CD14-positive monocyte (primary cell): ENCODE measurements around the gene CLEC4A. TPM values are rescaled to one million over a fixed set of nuclear protein-coding genes. Genes with fewer than 3 reads are reported as not detected.

ENCODE experiments used
- DNase-seq, 3 donors: peaks; one replicate each; pipeline ENCODE4 v3.0.0-alpha.2; 2011 to 2022
- H2AFZ ChIP-seq: 2 replicates; pipeline ENCODE4 v1.6.0; 2012; ENCODE audit warnings: mild to moderate bottlenecking, low read depth, low read length, inconsistent platforms; ENCODE audit not compliant: insufficient read depth, poor library complexity, severe bottlenecking
- H3K27ac ChIP-seq, 2 donors: 1 replicate in 1 of 2; 2 replicates in 1 of 2; pipeline ENCODE4 v1.5.1; 2012 to 2013; ENCODE audit warnings: low read length in 2 of 2, control low read depth in 1 of 2, inconsistent platforms in 1 of 2, low read depth in 1 of 2, mild to moderate bottlenecking in 1 of 2
- H3K27me3 ChIP-seq, 2 donors: one replicate each; pipeline versions ENCODE4 v1.6.0 to v1.6.1; 2011 to 2013; ENCODE audit warnings: low read length in 2 of 2; ENCODE audit not compliant: control insufficient read depth in 2 of 2, insufficient read depth in 2 of 2
- H3K36me3 ChIP-seq, 2 donors: replicated peaks in 1 of 2; 1 replicate in 1 of 2; 2 replicates in 1 of 2; pipeline versions ENCODE4 v1.5.1 to v1.6.1; 2012 to 2013; ENCODE audit warnings: low read length in 2 of 2, control low read depth in 1 of 2, inconsistent platforms in 1 of 2, mild to moderate bottlenecking in 1 of 2; ENCODE audit not compliant: insufficient read depth in 2 of 2, control insufficient read depth in 1 of 2
- H3K4me1 ChIP-seq, 2 donors: 1 replicate in 1 of 2; 2 replicates in 1 of 2; pipeline versions ENCODE4 v1.5.1 to v1.6.1; 2012 to 2013; ENCODE audit warnings: low read length in 2 of 2, control low read depth in 1 of 2, inconsistent platforms in 1 of 2, mild to moderate bottlenecking in 1 of 2, moderate library complexity in 1 of 2; ENCODE audit not compliant: insufficient read depth in 2 of 2, control insufficient read depth in 1 of 2
- H3K4me2 ChIP-seq: replicated peaks from 2 replicates; pipeline ENCODE3; 2012; ENCODE audit warnings: low read length, moderate library complexity, mild to moderate bottlenecking; ENCODE audit not compliant: poor library complexity, severe bottlenecking; ENCODE audit errors: extremely low read depth
- H3K4me3 ChIP-seq, 3 experiments: fragments of 200-600 bp in 1 of 3; sonication (generic) in 1 of 3; replicated peaks in 1 of 3; 1 replicate in 2 of 3; 2 replicates in 1 of 3; pipeline ENCODE4 v1.5.1; 2011 to 2013; ENCODE audit warnings: low read length in 3 of 3, mild to moderate bottlenecking in 3 of 3, control low read depth in 2 of 3, low read depth in 2 of 3, inconsistent platforms in 1 of 3, moderate library complexity in 1 of 3
- H3K79me2 ChIP-seq: 2 replicates; pipeline ENCODE4 v1.6.0; 2012; ENCODE audit warnings: mild to moderate bottlenecking, control low read depth, inconsistent platforms, low read length, moderate library complexity; ENCODE audit not compliant: insufficient read depth
- H3K9ac ChIP-seq: 2 replicates; pipeline ENCODE4 v1.6.0; 2017; ENCODE audit warnings: low read length, mild to moderate bottlenecking; ENCODE audit not compliant: insufficient read depth, poor library complexity, severe bottlenecking
- H3K9me3 ChIP-seq, 2 donors: replicated peaks in 1 of 2; 1 replicate in 1 of 2; 2 replicates in 1 of 2; pipeline versions ENCODE4 v1.5.1 to v1.6.1; 2012 to 2013; ENCODE audit warnings: low read length in 2 of 2, control low read depth in 1 of 2; ENCODE audit not compliant: control insufficient read depth in 1 of 2, insufficient read depth in 1 of 2
- H4K20me1 ChIP-seq: 2 replicates; pipeline ENCODE4 v1.6.0; 2012; ENCODE audit warnings: mild to moderate bottlenecking, low read length, control low read depth, moderate library complexity; ENCODE audit not compliant: insufficient read depth
- H3K27ac Mint-ChIP-seq, 7 donors: one replicate each; pipeline ENCODE4 v1.8.0; 2020; ENCODE audit warnings: mild to moderate bottlenecking in 7 of 7, mixed read lengths in 7 of 7, moderate library complexity in 6 of 7, inconsistent platforms in 2 of 7
- H3K27me3 Mint-ChIP-seq, 3 donors: one replicate each; pipeline ENCODE4 v1.8.0; 2021 to 2022; ENCODE audit warnings: low read depth in 3 of 3, mild to moderate bottlenecking in 3 of 3, mixed read lengths in 3 of 3, moderate library complexity in 3 of 3, inconsistent platforms in 1 of 3
- H3K36me3 Mint-ChIP-seq, 2 donors: one replicate each; pipeline ENCODE4 v1.8.0; 2020; ENCODE audit warnings: mixed read lengths in 2 of 2, inconsistent platforms in 1 of 2, mild to moderate bottlenecking in 1 of 2
- H3K4me1 Mint-ChIP-seq: one replicate; pipeline ENCODE4 v1.8.0; 2020; ENCODE audit warnings: mild to moderate bottlenecking, mixed read lengths
- H3K4me3 Mint-ChIP-seq, 2 donors: one replicate each; pipeline ENCODE4 v1.8.0; 2020; ENCODE audit warnings: mild to moderate bottlenecking in 2 of 2, mixed read lengths in 2 of 2, moderate library complexity in 1 of 2
- H3K9me3 Mint-ChIP-seq, 7 donors: one replicate each; pipeline ENCODE4 v1.8.0; 2020 to 2022; ENCODE audit warnings: mixed read lengths in 7 of 7, mild to moderate bottlenecking in 6 of 7, moderate library complexity in 6 of 7, inconsistent platforms in 2 of 7
- WGBS: methylation state at CpG from one replicate; pipeline ENCODE4 v1.1.5; 2013; ENCODE audit warnings: missing lambda C conversion rate; ENCODE audit not compliant: insufficient coverage; 5-methylcytosine and 5-hydroxymethylcytosine counted together
- intact Hi-C, 2 donors: fragments of 100-400 bp; cut with micrococcal nuclease; formaldehyde crosslinking; loops; one replicate each; pipeline versions ENCODE4 v1.15.0 to v1.15.1; 2023
- polyA plus RNA-seq, 3 donors: library from polyadenylated mRNA; depleted of rRNA in 1 of 3; unstranded in 2 of 3; stranded (reverse) in 1 of 3; fragments of 300-500 nt in 2 of 3; fragments of >200 nt in 1 of 3; fragmentation: Illumina TruSeq in 2 of 3; gene quantifications; 1 replicate in 2 of 3; 2 replicates in 1 of 3; pipeline ENCODE4 v1.2.3, GENCODE V29; 2012 to 2021
- TF ChIP-seq, protein P1 (sequence below): fragments of 200-600 bp; IDR thresholded peaks from one replicate; pipeline ENCODE4 v1.8.0; 2022; ENCODE audit warnings: antibody characterized with exemption, mild to moderate bottlenecking

CLEC4A gene
- polyA plus RNA-seq, 3 donors = 122 to 365 (median 297) TPM

GRCh38 chr12:8145754-8146441, 22.5 kb downstream of the CLEC4A start:
- intact Hi-C loops = no loop called here
- Mint-ChIP-seq H3K4me3 (no peak overlapping the region), H3K36me3 (peaks cover 16 to 21% of the 10 kb centered on the region in 2 donors), H3K27ac (no peak overlapping the region), H3K27me3 (peaks cover 3 to 6% (median 3%) of the 10 kb centered on the region in 3 donors), H3K9me3 (peaks cover 5 to 15% (median 12%) of the 10 kb centered on the region in 7 donors), H3K4me1 (peaks cover 5% of the 10 kb centered on the region)
- Histone ChIP-seq H3K9me3 (peaks cover 6 to 7% of the 10 kb centered on the region in 2 donors), H4K20me1 (no peaks in the 10 kb centered on the region), H3K36me3 (peaks cover 0 to 17% of the 10 kb centered on the region in 2 donors), H3K27me3 (no peaks in the 10 kb centered on the region), H3K9ac (no peak overlapping the region), H3K4me1 (no peaks in the 10 kb centered on the region), H3K79me2 (no peaks in the 10 kb centered on the region), H2AFZ (no peak overlapping the region), H3K4me3 (no peak overlapping the region), H3K4me2 (no peak overlapping the region), H3K27ac (no peak overlapping the region)
- TF ChIP-seq, protein P1, sequence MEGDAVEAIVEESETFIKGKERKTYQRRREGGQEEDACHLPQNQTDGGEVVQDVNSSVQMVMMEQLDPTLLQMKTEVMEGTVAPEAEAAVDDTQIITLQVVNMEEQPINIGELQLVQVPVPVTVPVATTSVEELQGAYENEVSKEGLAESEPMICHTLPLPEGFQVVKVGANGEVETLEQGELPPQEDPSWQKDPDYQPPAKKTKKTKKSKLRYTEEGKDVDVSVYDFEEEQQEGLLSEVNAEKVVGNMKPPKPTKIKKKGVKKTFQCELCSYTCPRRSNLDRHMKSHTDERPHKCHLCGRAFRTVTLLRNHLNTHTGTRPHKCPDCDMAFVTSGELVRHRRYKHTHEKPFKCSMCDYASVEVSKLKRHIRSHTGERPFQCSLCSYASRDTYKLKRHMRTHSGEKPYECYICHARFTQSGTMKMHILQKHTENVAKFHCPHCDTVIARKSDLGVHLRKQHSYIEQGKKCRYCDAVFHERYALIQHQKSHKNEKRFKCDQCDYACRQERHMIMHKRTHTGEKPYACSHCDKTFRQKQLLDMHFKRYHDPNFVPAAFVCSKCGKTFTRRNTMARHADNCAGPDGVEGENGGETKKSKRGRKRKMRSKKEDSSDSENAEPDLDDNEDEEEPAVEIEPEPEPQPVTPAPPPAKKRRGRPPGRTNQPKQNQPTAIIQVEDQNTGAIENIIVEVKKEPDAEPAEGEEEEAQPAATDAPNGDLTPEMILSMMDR = no peak
- WGBS = 96% methylated on average over 12 of the region's 19 CpGs
- DNase-seq = no peak

GRCh38 chr12:8146442-8146771, 23.0 kb downstream of the CLEC4A start:
- no peak overlapping the region for H3K4me3 Mint-ChIP-seq
- no peak overlapping the region for H2AFZ ChIP-seq
- no peaks in the 10 kb centered on the region for H3K79me2 ChIP-seq
- H3K36me3 Mint-ChIP-seq = peaks cover 10 to 15% of the 10 kb centered on the region in 2 donors
- H3K9ac ChIP-seq = no peak overlapping the region
- H3K4me2 ChIP-seq = no peak overlapping the region
- H3K27ac Mint-ChIP-seq = no peak overlapping the region
- H3K27me3 Mint-ChIP-seq = peaks cover 3 to 8% (median 6%) of the 10 kb centered on the region in 3 donors
- peaks cover 5% of the 10 kb centered on the region for H3K4me1 Mint-ChIP-seq
- intact Hi-C loops = no loop called here
- H3K9me3 ChIP-seq = peaks cover 3 to 6% of the 10 kb centered on the region in 2 donors
- H4K20me1 ChIP-seq = no peaks in the 10 kb centered on the region
- H3K4me1 ChIP-seq = no peaks in the 10 kb centered on the region
- no peaks in the 10 kb centered on the region for H3K27me3 ChIP-seq
- H3K4me3 ChIP-seq = no peak overlapping the region
- H3K27ac ChIP-seq = no peak overlapping the region
- H3K36me3 ChIP-seq = peaks cover 0 to 12% of the 10 kb centered on the region in 2 donors
- TF ChIP-seq, protein P1 = no peak
- DNase-seq = no peak
- peaks cover 4 to 10% (median 8%) of the 10 kb centered on the region in 7 donors for H3K9me3 Mint-ChIP-seq
- 100% methylated on average over 2 of the region's 4 CpGs for WGBS
